Stimulated activated CD8-positive, alpha-beta memory T cell treated with anti-CD3 and anti-CD28 coated beads, Interleukin-12 subunit alpha, Interleukin-12 subunit beta, amount 100 ng/mL, for 24 hours (primary cell): ENCODE measurements around the gene DTD1.
A peak's percentile ranks its signal among the peaks of the same experiment; 100 is the strongest.

ENCODE experiments used
- DNase-seq: peaks from one replicate; pipeline ENCODE4 v3.0.0-alpha.2; 2020; ENCODE audit errors: extremely low read depth

Gene DTD1

DNA sequence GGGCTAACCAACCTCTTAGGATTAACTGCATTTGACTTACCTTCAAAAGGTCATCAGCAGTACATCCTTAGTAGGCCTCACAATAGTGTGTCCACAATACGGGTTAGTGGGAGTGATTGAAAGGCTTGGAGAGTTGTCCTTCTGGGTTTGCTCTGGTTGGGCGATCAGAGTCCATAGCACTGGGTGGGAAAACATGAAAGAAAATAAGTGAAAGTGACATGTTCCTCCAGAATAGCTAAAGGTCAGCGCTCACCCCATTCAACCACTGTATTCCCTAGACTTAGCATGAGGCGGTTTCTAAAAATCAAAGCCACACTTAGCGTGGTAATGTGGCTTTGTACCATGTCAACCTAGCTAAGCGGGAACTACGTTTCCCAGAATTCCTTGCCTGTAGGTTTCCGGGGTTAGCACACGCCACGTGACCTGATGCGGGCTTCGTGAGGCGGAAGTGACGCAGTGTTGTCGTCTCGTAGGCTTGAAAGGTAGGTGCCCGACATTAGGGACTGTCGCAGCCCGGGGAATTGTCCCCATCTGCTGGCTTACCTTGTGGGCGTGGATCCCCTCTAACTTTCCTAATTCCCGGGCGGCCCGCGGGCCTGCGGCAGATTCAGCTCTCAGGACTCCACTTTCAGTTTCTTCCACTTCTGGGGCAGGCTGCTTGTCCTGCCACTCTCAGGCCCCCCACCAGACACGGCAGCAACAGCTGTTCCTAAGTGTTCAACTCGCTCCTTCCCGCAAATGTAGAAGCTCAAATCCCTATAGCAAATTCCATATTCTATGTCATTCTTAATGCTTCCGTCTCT, 206.0 kb downstream of the DTD1 start:
- peak; percentile 58 for DNase-seq

DNA sequence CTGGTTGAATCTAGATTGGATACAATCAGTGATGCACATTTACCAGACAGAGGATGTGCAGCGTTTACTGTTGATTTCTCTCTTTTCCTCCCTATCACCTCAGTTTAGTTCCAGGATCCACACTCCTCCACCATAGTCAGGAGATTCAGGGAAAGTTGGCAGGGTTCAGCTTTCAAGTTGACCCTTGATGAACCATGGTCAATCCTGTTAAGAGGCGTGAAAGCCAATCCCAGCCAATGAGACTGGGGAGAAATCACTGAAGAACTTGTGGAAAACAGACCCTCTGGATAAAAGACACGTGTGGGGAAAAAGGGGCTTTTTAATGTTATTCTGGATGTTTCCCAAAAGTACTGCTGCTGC, 206.6 kb downstream of the DTD1 start:
- DNase-seq = no peak

DNA sequence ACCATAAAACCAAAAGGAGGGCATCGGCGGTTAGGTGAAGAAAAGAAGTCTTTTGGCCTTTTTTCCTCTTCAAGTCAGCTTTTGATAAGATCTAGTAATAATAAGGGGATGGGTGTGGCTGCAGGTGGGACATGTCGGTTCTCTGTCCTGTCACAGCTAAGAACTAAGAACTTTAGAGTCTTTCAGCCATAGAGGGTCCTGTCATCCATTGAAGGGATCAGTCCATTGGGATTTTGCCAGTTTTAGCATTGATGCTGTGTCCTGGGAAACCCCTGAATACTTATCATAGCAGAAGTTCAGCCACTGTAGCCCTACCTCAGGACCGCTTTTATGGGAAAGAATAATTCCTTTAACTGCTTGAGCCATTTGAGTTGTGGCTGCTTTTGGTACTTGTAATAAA, 207.5 kb downstream of the DTD1 start:
- DNase-seq = no peak

DNA sequence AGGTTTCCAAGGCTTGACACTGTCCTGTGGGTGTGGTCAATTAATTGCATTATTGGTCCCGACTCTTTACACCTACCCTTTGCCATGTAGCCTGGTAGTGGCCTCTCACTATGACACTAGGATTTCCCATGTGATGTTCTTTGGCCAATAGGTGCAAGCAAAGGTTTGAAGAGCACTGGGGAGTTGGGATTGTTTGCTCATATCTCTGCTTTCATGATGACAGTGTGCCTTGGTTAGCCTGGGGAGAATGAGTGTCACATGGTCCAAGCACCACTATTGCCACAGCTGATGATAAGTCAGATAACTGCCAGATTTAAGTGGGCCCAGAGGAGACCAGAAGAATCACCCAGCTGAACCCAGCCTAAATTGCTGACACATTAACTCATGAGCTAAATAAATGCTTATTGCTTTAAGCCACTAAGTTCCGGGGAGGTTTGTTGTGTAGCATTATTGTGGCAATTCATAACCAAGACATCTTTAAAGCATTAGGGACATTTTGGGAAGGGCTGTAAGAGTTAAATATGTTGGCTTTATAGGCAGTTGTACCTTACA, 208.5 kb downstream of the DTD1 start:
- DNase-seq = no peak

DNA sequence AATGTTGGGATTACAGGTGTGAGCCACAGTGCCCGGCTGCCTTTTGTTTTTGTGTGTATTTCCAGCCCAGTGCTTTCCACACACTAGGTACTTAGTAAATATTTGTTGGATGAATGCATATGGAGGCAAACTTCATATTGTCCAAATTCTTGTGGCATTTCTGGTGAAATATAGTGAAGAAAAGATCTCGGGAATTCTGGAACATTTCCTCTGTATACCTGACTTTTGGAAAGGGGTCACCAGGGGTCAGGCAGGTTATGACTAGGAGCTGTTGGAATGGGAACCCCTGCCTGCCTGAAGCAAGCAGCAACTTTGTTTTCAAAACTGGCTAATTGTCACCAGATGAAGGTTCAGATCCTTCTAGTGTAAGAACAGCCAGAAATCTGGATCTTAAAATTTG, 213.7 kb downstream of the DTD1 start:
- DNase-seq = no peak

DNA sequence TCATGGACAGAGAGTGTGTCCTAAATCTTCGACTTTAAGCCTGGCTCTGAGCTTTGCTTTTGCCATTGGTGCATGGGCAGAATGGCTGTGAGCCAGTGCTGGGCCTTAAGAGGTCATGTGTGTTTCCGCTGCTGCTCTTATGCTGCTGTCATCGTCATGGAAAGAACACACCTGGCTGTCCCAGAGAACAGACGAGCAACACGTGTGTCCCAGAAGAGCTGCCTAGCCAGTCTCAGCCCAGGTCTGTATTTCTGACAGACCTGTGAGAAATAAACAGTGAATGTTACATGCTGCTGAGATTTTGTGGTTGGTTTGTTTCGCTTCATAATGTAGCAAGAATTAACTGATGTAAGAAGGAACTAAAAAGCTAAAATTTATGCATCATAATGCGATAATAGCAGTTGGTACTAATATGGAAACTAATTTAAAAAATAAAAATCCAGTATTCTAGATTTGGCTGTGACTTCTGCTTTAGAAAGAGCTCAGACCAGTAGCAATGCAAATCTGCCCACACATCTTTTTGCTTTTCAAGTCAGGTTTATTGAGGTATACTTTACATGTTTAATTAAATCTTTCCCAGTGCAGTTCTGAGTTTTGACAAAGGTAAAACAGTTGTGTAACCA, 214.3 kb downstream of the DTD1 start:
- no peak for DNase-seq

DNA sequence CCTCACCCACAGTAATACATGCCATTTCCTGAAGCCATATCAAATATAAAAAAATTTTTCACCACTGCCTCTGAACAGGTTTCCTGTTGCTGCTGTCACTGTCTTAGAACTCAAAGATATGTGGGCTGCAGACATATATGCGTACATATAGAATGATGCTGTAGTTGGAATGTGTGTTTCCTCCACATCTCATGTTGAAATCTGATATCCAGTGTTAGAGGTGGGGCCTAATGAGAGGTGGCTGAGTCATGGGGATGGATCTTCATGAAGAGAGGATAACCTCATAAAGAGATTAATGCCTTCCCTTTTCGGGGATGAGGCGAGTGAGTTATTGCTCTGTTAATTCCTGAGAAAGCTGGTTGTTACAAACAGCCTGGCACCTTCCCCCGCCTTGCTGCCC, 218.0 kb downstream of the DTD1 start:
- no peak for DNase-seq

DNA sequence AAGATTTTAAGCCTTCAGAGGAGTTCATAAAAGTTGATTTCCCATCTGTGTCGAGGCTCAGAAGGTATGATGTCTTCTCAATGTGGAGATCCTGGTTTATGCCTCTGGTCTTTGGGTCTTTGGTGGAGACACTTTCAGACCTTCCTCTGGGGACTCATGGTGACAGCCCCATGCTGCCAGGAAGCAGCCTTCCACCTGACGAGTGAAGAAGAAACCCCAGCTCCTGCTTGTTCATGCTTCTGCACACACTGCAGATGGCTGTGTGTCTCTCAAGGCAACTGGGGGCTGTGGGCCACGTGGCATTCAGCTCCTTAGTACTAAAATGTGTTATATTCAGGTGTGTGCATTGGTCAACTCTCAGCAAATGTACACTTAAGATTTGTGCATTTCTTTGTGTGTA, 220.9 kb downstream of the DTD1 start:
- no peak for DNase-seq

DNA sequence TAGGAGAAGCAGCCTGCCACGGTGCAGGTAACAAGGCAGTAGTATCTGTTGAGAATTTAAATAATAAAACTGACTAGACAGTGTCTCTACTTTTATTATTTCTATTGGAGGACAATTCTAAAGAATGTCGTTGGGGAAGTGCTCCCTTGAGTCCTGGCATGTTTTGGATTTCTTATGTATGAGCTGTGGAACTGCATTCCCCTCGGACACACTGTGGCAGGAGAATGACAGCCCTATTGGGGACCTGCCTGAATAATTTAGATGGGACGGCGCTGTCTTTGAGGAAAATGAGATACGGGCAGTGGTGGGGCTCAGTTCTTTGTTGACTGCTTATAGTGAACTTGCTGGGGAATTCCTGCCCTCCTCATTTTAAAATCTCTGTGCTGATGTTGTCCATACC, 223.3 kb downstream of the DTD1 start:
- DNase-seq = no peak

DNA sequence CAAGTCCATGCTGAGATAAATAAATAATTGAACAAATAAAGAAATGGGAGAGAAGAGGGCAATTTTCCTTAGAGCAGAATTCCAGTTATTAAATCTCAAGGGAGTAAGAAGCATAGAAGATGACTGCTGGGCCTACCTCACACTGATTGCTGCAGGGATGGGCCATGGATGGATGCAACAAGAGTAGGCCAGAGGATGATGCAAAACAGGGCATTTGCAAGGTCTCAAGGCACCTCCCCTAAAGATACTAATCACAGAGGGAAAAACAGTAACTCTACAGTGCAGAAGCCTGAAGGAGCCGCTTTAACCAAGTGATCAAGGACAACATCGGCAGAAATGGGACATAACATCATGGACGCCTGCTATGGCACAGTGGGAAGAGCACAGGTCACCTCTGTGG, 224.1 kb downstream of the DTD1 start:
- DNase-seq = no peak

DNA sequence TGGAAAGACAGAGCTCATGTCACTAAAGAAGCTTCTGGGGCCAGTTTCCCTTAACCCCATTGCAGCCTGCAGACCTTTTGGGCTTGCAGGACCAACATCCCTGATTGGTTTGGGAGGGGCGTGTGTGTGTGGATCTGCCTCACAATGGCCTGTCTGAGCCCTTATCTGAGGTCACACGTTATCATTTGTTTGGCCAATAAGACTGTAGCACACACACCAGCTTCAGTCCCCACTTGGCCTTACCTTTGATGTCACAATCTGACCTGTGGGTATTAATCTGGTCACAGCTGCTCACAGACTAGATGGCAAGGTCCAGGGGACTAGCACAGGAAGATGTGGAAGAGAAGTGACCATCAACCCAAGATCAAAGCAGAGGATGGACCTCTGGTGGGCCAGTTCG, 225.6 kb downstream of the DTD1 start, which contains the start of gene SCP2D1:
Gene SCP2D1, plus strand, starts transcription at position 301 of the 400 bp plus-strand sequence. Its CDS starts 33 bp downstream, at position 334.
- no peak for DNase-seq

GRCh38 chr20:18815194-18815942, 227.5 kb downstream of the DTD1 start:
- no peak for DNase-seq
